Dermis blood vessel endothelial cell (primary cell): Measurements from ENCODE around the gene EMC7. TPM values are rescaled to one million over a fixed set of nuclear protein-coding genes. Genes with fewer than 3 reads are reported as not detected.
"Not testable (repeated sequence)": the region's sequence is repeated elsewhere in the genome, so short reads cannot be mapped to it uniquely, and the experiment has no call there.

Source experiments
- DNase-seq: peaks from one replicate; pipeline ENCODE4 v3.0.0; 2010
- total RNA-seq: library from RNA; depleted of rRNA; stranded (reverse); fragments of >200 nt; gene quantifications from 2 replicates; pipeline ENCODE4 v1.2.3, GENCODE V29; 2014

Gene EMC7
- 23.7 and 37.1 TPM in 2 replicates for total RNA-seq

DNA sequence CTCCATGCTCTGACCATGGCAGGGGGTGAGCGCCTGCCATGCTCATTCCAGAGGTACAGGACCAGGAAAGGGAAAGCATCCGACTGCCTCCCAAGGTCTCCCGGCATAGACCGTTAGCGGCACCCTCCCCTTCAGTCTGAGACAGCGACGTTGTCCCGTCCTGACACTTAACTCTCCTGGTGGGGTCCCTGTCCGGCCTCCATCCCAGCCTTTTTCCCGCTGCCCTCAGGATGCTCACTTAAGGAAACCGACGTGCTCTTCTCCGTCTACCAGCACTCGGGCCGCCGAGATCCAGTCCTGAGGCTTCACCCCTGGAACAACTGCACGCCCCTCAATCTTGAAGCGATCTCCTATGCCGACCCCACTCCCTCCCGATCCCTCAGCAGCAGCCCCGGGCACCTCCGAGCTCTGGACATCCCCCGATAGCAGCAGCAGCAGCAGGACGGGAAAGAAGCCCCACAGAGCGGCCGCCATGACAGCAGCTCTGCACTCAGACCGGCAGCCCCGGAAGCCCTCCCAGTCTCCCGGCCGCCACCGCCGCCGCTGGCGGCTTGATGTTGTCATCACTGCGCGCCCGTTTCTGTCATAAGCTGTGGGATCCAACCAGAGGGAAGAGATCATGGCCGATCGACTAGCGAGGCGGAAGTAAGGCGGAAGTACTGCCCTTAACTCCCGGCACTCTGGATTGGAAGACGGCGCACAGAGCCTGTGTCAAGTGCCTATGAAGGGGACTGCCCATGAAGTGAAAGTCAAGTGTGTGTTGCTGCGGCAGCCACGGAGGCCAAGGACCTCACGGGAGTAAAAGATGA, at the start of gene EMC7, which contains the start of gene PGBD4:
Gene EMC7, minus strand, starts transcription at position 497 of the 809 bp plus-strand sequence. Its CDS starts 23 bp downstream, at position 474.
Gene PGBD4, plus strand, starts transcription at position 718 of the 809 bp plus-strand sequence. CDS start 449 bp downstream, outside the sequence.
- peak; percentile 100 for DNase-seq

DNA sequence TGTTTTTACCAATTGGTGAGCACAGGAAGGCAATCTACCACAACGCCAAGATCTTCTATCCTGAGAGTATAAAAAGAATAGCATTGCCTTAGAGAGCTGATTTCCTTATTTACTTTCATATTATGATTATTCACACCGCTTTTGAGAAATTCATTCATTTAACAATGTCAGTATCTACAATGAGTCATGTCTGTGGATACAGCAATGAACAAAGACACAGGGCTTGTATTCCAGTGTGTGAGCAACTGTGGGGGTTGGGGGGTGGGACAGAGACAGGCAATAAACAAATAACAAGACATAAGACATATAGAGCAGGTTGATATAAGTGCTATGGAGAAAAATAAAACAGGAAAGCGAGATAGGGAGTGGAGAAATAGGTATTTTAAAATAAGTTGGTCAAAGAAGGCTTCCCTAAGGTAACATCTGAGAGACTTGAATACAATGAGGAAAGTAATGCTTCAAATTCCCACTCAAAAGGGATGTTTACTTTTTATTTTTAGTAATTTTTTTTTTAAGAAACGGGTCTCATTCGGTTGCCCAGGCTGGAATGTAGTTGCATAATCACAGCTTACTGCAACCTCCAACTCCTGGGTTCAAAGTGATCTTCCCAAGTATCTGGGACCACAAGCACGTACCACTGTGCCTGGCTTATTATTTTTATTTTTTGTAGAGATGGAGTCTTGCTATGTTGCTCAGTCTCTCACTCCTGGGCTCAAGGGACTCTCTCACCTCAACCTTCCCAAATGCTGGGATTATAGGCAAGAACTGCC, 45.9 kb upstream of the EMC7 start:
- peak; percentile 75 for DNase-seq

DNA sequence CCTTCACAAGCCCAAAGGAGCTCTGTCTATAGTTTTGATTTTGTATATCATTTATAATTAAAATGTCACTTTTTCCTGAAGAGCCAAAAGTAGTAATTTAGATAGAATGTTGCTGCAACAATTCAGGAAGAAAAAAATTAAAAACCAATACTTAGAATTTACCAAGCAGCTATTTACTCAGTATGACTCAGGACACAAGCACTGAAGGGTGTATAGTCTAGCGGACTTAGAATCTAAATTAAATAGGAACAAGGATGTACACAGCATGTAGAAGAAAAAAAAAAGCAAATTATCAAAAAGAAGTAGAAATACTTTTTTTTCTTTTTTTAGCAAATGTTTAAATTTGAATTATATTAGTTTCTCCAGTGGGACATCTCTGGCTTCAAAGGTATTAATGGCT, 31.8 kb upstream of the EMC7 start:
- DNase-seq, result no peak

DNA sequence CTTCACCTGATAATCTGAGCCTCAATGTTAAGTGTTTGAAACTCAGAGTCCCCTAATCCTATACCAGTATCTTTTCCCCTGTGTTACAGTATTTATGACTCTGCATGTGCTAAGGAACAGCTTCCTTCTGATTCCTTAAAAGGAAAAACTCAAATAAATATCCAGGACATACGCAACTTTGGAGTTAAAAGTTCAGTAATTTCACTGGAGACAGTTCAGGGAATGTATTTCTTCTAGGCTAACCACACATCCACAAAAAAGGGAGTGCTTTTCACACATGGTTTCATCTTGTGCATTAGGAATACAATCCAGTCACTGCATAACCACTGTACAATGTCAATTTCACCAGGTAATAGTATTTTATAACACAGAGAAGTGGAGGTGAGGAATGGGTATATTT, 31.2 kb upstream of the EMC7 start:
- no peak for DNase-seq

DNA sequence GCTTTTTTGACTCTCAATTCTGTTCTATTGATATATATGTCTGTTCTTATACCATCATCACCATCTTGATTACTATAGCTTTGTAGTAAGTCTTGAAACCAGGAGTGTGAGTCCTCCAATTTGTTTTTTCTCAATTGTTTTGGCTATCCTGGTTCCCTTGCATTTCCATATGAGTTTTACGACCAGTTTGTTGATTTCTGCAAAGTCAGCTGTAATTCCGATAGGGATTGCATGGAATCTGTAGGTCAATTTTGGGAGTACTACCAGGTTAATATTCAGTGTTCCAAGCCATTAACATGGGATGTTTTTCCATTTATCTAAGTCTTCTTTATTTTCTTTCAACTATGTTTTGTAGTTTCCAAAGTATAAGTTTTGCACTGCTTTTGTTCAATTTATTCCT, 27.2 kb upstream of the EMC7 start:
- no peak for DNase-seq

DNA sequence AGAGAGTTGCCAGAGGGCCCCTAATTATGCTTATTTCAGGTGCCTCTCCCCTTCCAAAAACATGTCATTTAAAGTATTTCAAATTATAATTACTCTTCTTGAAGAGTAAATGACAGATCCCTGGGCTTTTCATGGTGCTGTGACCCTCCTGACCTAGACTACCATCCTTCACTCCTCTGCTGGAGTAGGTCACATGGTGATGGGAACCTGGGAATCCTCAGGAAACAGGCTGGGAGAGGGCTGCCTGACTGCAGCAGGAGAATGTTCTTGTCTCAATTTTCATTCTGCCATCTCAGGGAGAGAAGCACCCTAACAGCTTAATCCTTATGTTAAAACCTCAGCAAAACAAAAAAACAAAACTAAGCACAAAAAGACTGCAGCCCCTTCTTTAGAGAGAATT, 24.9 kb upstream of the EMC7 start:
- no peak for DNase-seq

DNA sequence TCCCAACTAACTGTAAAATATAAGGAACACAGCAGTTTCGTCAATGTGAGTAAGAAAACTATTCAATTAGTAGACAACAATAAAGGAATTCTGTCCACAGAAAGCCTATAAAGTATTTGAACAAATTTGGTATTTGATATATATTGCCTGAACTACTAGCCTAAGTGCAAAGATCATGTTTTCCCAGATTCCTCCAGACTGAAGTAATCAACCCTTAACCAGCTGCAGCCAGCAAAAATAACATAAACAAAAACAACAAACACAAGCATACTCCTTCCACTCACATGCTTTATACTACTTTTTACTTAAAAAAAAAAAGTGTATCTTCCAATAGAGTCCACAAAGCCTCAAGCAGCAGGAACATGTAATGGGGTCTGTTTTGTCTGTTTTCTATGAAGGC, 24.3 kb upstream of the EMC7 start:
- DNase-seq, result no peak

DNA sequence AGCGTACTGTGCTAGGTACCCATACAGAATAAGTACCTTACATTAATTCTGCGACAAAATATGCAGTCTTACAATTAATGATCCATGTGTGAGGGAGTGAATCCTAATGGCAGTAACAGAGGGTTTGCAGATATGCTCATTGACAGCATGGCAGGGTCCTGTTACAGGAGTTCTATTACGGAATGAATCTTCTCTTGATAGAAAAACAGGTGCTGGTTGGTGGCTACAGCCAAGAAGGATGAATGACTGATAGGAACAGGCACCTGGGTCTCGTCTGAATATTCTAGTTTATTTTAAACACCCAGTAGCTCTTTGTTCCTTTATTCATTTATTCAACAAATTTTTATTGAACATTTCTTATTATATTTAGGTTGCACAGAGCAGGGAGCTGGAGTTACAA, 23.0 kb upstream of the EMC7 start:
- no peak for DNase-seq

DNA sequence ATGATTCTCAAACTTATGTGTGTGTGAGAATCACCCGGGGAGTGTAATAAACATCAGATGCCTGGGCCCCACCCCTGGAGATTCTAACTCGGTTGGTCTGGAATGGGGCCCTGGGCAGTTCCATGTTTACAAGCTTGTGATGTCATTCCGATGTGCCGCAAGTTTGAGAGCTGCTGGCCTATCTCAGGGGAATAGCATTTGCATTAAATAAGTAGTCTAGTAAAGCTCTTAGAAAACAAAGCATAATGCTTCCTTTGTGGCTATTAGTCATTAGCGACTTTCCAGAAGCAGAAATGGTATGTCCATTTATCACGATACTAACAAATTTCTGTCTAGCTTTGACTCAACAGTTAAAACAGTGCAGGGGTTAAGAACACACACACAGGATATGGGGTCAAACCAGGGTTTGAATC, 21.1 kb upstream of the EMC7 start:
- DNase-seq, result peak; percentile 76

DNA sequence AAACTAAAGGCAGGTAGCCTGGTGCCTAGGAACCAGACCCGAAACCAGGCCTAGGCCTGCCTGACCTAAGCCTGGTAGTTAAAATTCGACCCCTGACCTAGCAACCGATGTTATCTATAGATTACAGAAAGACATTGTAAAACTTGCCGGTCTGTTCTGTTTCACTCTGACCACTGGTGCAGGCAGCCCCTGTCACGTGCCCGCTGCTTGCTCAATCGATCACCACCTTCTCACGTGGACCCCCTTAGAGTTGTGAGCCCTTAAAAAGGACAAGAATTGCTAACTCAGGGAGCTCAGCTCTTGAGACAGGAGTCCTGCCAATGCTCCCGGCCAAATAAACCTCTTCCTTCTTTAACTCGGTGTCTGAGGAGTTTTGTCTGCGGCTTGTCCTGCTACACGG, 20.1 kb upstream of the EMC7 start:
- DNase-seq, result not testable (repeated sequence)

DNA sequence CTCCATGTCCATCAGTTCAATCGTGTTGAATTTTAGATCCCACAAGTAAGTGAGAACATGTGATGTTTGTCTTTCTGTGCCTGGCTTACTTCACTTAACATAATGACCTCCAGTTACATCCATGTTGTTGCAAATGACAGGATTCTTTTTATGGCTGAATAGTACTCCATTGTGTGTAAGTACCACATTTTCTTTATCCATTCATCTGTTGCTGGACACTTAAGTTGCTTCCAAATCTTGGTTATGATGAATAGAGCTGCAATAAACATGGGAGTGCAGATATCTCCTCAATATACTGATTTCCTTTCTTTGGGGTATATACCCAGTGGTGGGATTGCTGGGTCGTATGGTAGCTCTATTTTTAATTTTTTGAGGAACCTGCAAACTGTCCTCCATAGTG, 18.8 kb upstream of the EMC7 start:
- not testable (repeated sequence) for DNase-seq

DNA sequence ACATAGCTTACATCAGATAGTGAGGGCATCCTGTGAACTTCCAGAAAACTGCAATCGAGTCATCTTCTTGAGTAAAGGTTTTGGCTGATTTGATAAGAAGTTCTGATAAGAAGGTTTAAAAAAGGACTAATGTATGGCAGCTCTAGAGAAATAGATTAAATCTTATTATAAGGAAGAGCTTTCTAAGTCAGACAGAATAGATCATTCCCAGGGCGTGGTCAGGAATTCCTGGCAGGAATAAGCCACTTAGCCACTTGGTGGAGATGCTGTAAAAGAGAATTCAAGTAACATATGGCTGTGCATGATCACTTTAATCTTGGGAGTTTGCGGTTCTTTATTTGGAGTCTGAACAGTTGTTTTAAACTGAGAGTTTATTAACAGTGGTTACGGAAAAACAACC, 17.6 kb upstream of the EMC7 start:
- DNase-seq, result no peak

DNA sequence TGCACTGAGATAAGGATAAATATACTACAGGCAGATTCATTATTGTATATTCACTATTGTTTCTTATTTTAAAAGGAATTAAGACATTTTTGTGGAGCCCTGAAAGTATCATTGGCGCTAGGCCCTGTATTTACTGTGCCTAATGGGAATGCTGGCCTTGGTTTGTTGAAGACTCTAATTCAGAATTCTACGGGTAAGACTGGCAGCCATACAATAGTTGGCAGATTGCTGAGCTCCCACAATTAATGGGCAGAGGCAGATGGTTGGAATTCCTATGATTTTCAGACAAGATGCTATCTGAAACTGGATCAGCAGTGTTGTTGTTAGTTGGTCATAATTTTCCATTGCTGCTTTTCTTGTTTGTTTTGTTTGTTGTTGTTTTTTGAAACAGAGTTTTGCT, 15.0 kb upstream of the EMC7 start:
- no peak for DNase-seq

DNA sequence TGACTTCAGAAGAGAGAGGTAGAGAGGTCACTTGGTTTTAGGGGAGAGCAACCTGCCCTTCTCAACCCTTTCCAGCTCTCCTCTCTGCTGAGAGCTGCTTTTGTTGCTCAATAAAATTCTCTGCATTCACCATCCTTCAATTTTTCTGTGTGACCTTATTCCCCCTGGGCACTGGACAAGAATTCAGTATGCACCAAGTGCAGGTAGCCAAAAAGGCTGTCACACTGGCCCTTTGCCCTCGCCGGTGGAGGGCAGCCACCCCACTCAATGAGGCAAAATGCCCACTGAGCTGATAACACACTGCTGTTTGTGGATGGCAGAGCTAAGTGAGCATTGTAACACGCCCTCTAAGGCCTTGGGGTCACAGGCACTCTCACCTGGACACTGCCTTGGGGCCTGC, 13.1 kb upstream of the EMC7 start:
- DNase-seq, result no peak

DNA sequence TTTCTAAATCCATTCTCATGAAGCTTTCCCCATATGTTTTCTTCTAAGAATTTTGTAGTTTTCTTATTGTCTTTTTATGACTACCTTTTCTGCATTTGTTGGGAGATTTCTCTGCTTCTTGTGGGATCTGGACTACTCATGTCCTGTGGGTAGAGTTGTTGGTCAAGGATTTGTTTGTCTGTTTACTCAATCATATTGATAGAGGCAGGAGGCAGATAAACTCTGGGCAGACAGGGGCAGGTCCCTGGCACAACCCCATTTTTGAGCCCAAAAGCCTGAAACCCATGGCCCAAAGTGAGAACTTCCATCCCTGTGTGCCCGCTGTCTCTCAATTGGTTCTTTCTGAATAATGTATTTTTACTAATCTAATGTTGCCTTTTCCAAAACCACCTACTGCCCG, 12.6 kb upstream of the EMC7 start:
- no peak for DNase-seq

DNA sequence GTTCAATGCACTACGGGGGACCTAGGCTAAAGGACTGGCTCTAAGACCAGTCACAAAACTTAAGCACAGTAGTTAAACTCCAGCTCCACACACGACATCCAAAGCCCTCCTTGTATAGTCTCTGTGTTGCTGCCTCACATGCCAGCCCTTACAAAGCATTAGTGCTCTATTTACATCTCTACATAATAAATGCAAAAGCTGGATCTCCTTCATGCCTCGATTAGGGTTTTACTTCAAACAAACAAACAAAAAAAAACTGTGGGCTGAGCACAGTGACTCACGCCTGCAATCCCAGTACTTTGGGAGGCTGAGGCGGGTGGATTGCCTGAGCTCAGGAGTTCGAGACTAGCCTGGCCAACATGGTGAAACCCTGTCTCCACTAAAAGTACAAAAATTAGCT, 9.8 kb upstream of the EMC7 start:
- no peak for DNase-seq

DNA sequence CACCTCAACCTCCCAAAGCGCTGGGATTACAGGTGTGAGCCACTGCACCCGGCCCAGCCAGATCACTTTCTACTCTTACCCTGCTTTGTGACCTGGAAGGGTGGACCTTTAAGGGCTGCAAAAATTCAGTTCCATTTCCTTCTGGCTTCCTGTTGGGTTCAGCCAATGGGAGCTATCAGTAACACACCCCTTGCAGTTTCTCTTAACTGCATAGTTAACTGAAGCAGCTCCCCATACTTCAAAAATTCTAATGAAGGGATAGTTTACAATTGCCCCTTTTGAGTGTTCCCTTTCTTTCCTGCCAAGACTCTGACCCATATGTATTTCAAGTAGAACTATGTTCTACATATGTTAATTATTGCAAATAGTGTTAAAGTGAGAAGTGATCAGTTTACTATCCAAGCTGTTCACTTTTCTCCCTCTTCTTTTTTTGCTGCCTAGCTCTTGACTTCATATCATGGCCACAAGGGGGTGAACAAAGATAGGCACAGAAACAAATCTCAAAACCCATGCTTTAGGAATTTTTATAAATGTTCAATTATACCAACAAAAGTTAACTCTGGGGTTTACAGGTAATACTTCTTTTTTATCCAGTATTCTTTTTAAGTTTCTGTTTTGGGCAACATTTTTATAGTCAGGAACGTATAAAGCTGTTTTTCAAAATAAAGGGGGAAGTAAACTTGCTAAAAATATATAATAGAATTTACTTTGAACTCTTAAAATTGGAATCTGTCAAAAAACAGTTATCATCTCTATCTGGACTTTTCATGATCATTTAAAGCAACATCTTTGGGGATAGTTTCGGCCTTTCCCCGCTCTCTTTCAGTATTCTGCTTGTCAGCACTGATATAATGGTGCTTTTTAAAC, 8.4 kb upstream of the EMC7 start:
- DNase-seq, result peak; percentile 73

DNA sequence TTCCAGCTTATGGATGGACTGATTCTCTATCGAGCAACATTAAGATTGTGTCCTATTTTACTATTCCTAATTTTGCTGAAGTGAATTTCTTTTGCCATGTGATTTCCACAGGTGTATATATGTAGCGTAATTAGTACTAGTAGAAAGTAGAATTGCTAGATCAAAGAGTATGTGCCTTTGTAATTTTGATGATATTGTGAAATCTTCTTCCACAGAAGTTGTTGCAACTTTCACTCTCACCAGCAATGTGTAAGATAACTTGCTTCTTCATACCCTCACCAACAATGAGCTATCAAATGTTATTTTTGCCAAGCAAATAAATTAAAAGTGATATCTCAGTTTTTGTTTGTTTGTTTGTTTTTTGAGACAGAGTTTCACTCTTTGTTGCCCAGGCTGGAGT, 5.7 kb upstream of the EMC7 start:
- DNase-seq, result no peak

DNA sequence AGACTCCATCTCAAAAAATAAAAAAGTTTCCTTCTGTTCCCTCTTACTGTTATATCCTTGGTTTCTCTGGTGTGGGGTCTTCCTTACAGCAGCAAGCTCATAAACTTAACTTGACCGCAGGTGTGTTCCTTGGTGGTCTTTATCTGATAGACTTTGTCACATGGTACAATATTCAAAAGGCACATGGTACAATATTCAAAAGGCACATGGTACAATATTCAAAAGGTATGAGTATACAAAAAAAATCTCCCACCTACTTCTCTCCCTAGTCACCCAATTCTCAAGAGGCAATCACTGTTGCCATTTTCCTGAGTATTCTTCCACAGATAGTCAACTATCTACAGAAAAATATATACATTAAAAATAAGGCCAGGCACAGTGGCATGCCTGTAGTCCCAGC, 4.8 kb upstream of the EMC7 start:
- DNase-seq, result no peak

DNA sequence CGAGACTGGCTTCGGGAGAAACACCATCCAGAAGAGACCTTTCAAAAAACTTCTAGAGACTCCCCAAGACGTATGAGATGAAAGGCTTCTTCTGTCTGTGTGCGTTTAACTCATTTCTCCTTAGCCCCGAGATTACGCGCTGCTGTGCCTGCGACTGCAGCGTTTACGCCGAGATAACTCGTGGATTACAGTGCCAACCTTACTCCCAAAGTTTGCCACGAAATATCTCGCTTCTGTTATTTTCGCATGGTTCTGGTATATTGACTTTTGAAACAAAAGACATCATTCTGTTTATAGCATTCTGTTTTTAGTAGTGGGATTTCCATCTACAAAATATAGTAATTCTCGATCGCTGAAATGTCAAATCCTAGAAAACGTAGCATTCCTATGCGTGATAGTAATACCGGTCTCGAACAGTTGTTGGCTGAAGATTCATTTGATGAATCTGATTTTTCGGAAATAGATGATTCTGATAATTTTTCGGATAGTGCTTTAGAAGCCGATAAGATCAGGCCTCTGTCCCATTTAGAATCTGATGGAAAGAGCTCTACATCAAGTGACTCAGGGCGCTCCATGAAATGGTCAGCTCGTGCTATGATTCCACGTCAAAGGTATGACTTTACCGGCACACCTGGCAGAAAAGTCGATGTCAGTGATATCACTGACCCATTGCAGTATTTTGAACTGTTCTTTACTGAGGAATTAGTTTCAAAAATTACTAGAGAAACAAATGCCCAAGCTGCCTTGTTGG, 688 bp upstream of the EMC7 start:
- DNase-seq, result no peak

DNA sequence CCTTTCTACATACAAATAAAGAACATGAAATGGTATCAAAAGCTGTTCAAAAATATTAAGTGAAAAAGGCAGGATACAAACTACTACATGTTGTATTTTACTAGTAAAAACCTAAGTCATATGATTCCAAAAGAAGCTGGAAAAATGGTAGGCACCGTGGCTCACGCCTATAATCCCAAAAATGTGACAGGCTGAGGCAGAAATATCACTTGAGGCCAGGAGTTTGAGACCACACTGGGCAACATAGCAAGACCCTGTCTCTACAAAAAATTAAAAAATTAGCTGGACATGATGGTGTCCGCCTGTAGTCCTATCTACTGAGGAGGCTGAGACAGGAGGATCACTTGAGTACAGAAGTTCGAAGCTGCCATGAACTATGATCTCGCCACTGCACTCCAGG, 1.7 kb downstream of the EMC7 start:
- no peak for DNase-seq

DNA sequence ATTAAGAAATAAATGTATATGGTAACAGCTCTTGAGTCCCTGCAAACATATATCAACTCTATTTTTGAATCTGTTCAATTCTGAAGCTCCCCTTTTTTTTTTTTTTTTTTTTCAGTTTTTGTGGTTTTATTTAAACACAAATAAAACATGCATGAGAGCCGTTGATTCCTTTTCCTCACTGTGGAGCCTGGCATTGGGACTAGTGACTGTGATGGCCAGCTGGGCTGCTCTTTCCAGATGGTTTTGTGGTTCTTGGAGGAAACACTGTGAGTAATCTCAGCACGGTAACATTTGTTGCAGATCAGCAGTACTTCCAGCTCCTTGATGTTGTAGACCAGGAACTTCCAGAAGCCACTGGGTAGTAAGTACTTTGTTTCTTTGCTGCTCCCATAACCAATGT, 15.9 kb downstream of the EMC7 start:
- no peak for DNase-seq
